Mucosa of descending colon (tissue), 3 donors: ENCODE results near the gene PTPRM. TPM values are rescaled to one million over a fixed set of nuclear protein-coding genes. Genes with fewer than 3 reads are reported as not detected.

ENCODE experiments used
- ATAC-seq: fragments of 200-7000 bp; cut with Tn5 transposase; one replicate; pipeline ENCODE4 v1.9.1; 2020; ENCODE audit warnings: mild to moderate bottlenecking, moderate library complexity
- DNase-seq, 3 donors: peaks; one replicate each; pipeline ENCODE4 v3.0.0-alpha.2; 2020
- H3K36me3 ChIP-seq: fragments of 200-600 bp; one replicate; pipeline ENCODE4 v1.8.0; 2021; ENCODE audit warnings: low read depth, mild to moderate bottlenecking
- H3K4me1 ChIP-seq: fragments of 200-600 bp; one replicate; pipeline ENCODE4 v1.8.0; 2021; ENCODE audit warnings: low read depth, mild to moderate bottlenecking
- H3K4me3 ChIP-seq: fragments of 200-600 bp; one replicate; pipeline ENCODE4 v1.8.0; 2021; ENCODE audit warnings: mild to moderate bottlenecking
- H3K9me3 ChIP-seq: fragments of 200-600 bp; one replicate; pipeline ENCODE4 v1.8.0; 2021; ENCODE audit warnings: mild to moderate bottlenecking
- intact Hi-C, 2 donors: fragments of 100-400 bp; cut with DNase I in 1 of 2; cut with micrococcal nuclease in 1 of 2; formaldehyde crosslinking; loops; one replicate each; pipeline versions ENCODE4 v1.11.0 to v1.11.1; 2022; cut with DNase I, micrococcal nuclease
- total RNA-seq, 3 donors: library from RNA; stranded (reverse); fragmentation: NEBNext Ultra II Directional in 2 of 3; extraction: Animal tissue kit (Norgen Biotek cat#: 25700) in 2 of 3; gene quantifications; one replicate each; pipeline versions ENCODE4 v1.2.1 to v1.2.4, GENCODE V29; 2021 to 2023
- TF ChIP-seq, protein P1 (sequence below): fragments of 200-600 bp; IDR thresholded peaks from one replicate; pipeline ENCODE4 v1.8.0; 2022; ENCODE audit warnings: antibody characterized with exemption, mild to moderate bottlenecking
- donor health status: DM: no; HTN: no; CAD: no; lungs with moderate emphysema.
- donor health status: DM: no; HTN: no; CAD: no.
- donor health status: DM: no; HTN: yes; CAD: no.

Gene PTPRM
- total RNA-seq, 3 donors from 2014 or later: 15.3 to 41.1 (median 19.6) TPM

DNA sequence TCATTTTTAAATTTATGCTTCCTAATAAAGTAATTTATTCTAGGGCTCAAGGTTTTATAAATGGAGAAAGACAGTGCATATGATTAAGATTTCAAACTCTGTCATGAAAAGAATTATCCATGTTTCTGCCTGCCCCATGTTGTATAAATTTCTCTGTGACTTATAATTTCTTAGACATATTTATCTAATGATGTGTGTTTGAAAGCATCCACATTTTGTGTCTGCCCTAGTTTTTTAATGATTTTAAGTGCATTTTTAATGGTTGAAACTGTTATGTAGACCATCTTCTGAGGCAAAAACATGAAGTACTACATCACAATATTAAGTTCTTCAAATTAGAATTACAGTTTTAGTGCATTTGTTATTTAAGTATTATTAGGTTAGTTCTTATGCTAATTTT, 71.2 kb downstream of the PTPRM start:
- ATAC-seq (no peak), DNase-seq (no peak)
- Histone ChIP-seq H3K9me3 (no peaks in the 10 kb centered on the region), H3K36me3 (no peaks in the 10 kb centered on the region), H3K4me3 (no peak overlapping the region), H3K4me1 (no peaks in the 10 kb centered on the region)
- TF ChIP-seq, protein P1, sequence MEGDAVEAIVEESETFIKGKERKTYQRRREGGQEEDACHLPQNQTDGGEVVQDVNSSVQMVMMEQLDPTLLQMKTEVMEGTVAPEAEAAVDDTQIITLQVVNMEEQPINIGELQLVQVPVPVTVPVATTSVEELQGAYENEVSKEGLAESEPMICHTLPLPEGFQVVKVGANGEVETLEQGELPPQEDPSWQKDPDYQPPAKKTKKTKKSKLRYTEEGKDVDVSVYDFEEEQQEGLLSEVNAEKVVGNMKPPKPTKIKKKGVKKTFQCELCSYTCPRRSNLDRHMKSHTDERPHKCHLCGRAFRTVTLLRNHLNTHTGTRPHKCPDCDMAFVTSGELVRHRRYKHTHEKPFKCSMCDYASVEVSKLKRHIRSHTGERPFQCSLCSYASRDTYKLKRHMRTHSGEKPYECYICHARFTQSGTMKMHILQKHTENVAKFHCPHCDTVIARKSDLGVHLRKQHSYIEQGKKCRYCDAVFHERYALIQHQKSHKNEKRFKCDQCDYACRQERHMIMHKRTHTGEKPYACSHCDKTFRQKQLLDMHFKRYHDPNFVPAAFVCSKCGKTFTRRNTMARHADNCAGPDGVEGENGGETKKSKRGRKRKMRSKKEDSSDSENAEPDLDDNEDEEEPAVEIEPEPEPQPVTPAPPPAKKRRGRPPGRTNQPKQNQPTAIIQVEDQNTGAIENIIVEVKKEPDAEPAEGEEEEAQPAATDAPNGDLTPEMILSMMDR: no peak
- intact Hi-C loops: no loop called here

DNA sequence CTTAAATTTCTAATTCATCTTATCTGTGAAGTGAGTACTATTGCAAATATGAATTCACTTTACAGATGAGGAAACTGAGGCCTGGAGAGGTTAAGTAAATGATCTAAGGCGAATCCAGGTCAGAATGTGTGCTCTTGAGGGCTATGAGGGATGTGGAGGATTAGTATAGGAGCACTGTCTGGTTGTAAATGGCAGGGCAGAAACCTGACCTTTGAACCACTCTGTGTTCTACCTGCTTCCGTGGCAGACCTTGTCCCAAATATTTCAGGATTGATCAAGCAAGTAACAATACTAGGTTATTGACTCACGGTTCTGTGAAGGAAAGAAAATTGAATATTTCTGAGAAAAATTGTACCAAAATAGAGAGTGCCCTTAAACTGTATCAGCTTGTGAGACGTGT, 74.7 kb downstream of the PTPRM start:
- intact Hi-C loops: no loop called here
- Histone ChIP-seq H3K4me3 (no peak overlapping the region), H3K4me1 (no peaks in the 10 kb centered on the region), H3K9me3 (no peaks in the 10 kb centered on the region), H3K36me3 (no peaks in the 10 kb centered on the region)
- ATAC-seq (no peak), DNase-seq (no peak)
- TF ChIP-seq, protein P1: no peak

DNA sequence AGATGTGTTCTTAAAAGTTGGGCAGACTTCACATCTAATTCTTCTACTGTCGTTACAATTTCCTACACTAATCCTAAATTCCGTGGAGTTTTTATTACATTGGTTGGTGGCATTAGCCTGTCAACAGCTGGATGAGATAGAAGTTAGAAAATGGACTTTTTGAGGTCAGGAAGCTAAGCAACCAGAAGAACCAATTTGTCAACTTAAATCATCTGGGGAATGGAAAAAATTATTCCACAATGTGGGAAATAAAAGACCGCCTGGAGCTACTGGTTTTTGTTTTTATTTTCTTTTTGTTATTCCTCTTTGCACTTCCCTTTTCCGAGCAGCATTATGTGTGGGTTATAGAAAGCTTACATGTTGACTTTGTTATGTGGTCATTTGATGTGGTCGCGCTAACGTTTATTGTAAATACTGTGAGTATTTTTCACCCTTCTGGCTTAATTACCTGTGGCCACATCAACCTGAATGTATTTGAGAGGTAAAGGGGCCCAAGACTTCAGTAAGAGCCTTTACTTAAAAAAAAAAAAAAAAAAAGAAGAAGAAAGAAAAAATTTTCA, 75.3 kb downstream of the PTPRM start:
- Histone ChIP-seq H3K36me3 (no peaks in the 10 kb centered on the region), H3K4me1 (no peaks in the 10 kb centered on the region), H3K9me3 (no peaks in the 10 kb centered on the region), H3K4me3 (no peak overlapping the region)
- DNase-seq (no peak), ATAC-seq (no peak)
- intact Hi-C loops: no loop called here
- TF ChIP-seq, protein P1: no peak

DNA sequence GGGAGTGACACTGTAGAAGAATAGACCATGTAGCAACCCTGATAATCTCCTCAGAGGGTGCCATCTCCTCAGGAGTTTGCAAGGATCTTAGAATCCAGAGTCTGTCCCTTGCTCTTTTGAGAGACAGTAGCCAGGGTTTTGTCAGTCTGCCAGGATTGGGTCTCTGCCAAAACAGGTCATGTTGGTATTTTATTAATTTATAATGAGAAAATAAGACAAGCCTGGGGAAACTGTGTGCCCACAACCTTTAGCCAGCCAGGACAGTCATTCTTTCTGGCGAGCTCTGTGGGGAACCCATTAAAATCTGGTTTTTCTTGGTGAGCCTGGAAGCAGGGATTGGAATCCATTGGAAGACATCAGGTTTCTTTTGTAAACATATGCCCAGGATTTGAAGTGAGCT, 78.6 kb downstream of the PTPRM start:
- TF ChIP-seq, protein P1: no peak
- Histone ChIP-seq H3K4me3 (no peak overlapping the region), H3K36me3 (no peaks in the 10 kb centered on the region), H3K9me3 (no peaks in the 10 kb centered on the region), H3K4me1 (no peaks in the 10 kb centered on the region)
- intact Hi-C loops: no loop called here
- ATAC-seq: no peak
- no peak for DNase-seq

DNA sequence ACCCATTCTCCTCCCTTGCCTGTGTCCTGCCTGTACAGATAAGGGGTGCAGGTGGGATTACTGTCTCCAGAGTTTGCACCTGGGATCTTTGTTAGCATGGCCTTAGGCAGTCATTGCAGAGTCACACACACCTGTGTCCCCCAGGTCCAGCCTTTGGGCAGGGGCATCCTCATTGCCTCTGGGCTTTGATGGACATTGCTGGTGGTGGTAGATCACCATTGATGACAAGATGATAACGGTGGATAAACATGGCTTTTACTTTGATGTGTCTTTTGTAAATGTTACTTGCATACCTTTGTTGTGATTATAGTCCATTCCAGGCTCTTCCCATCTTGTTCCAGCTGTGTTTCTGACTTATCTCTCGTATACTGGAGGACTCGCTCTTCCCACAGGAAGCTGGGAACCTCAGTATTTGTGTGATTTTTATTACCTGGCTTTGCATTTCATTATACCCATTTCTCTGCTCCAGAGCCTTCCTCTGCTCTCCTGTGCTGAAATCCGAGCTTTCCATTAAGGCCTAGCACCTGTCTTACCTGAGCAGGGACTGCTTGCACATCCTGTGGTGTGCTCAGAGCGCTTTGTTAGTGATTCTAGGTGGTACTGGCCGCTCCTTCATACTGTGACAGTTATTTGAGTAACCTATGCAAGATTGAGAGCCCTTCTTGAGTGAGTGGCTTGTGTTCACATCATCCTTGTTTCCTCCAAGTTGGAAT, 79.2 kb downstream of the PTPRM start:
- no peak for ATAC-seq
- intact Hi-C loops: no loop called here
- H3K4me1 ChIP-seq: no peaks in the 10 kb centered on the region
- H3K36me3 ChIP-seq: no peaks in the 10 kb centered on the region
- no peak for DNase-seq
- H3K4me3 ChIP-seq: no peak overlapping the region
- TF ChIP-seq, protein P1: no peak
- H3K9me3 ChIP-seq: no peaks in the 10 kb centered on the region
